Effector CD4-positive, alpha-beta T cell (primary cell): Measurements from ENCODE around the gene COL9A3.
"Not testable (repeated sequence)": the region's sequence is repeated elsewhere in the genome, so short reads cannot be mapped to it uniquely, and the experiment has no call there.

Experiments used
- DNase-seq: peaks from one replicate; pipeline ENCODE4 v3.0.0-alpha.2; 2020

The COL9A3 gene

DNA sequence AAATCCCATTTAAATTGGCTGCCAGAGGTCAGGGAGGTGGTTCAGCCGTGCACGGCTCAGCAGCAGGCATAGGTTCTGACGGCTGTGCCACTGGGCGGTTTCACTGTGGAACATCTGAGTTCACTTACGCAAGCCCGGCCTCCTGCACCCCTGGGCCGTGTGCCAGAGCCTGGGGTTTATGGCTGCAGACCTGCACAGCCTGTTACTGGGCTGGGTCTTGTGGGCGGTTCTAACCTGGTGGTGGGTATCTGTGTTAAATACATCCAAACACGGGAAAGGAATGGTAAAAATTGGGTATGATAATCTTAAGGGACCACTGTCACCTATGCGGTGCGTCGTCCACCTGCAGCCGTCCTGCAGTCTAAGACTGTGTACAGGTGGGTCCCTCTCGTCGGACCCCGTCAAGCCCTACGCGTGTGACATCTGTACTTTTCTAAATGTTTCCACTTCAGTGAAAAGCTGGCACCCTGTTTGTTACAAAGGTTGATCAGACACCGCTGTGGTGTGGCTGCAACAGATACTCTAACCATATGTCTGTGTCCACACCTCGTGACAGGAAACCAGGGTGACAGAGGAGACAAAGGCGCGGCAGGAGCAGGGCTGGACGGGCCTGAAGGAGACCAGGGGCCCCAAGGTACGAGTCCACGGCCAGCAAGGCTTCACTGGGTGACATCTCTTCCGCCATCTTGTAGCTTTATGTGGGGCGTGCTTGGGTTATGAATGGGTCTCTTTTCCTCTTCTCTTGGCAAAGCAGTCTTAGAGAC is 21.5 kb downstream of the COL9A3 start:
- no peak for DNase-seq

DNA sequence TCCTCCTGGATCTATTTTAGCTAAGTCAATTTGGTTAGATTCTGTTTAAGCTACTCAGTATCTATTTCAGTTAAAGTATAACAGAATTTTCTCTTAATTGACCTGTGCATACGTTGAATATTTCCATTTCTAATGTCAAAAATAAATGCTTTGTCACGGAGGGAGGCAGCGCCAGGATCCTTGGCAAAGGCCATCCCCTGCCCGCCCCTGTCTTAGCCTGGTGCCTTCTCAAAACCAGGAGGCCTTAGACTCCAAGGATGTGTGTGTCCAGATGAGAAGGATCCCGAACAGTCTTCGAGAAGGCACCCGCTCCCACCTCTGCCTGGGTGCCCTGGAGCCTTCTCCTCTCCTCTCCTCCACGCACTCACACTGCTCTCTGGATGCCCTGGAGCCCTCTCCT is 22.4 kb downstream of the COL9A3 start:
- no peak for DNase-seq

DNA sequence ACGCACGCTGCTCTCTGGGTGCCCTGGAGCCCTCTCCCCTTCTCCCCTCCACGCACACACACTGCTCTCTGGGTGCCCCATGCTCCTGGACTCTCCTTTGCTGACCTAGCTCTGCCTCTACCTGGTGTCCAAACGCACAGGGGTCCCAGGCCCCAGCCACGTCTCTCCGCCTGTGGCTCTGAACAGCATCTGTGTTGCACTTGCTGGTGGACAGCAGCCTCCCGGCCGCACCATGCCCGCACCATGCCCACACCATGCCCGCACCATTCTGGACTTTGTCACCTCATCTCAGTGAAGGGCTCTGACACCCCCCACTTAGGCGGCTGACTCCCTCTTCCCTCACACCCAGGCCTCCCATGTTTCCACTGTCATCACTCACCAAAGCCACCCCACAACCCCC is 23.0 kb downstream of the COL9A3 start:
- no peak for DNase-seq

DNA sequence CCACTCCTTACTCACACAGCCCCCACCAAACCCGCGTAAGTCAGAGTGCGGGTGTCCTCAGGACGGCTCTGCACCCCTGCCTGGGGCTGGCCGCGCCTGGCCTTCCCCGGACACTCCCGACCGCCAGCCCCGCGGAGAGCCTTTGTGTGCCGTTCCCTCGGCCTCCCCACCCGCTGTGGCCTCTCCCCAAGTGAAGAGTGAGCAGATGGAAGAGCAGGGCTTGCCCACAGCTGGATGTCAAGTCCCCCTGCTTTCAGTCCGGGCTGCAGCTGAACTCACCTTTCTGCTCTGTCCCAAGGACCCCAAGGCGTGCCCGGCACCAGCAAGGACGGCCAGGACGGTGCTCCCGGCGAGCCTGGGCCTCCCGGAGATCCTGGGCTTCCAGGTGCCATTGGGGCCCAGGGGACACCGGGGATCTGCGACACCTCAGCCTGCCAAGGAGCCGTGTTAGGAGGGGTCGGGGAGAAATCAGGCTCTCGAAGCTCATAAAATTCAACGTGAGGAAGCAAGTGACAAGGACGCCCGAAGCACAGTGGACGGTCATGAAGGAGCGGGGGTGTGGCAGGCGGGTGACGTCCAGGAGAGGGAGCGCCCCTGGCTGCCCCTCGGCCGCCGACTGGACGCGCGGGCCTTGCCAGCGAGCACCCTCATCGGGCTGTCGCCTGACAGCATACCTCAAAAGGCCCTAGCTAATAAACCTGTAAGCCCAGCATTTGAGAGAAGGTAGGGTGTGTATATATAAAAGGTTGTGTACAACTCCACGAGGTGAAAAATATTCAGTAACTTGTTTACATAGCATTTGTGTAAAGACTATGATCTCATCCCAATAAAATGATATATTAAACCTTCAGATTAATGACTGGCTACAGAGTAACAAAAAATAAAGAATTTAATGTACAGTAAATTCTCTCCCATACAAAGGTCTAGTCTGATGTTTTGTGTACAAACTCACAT is 23.7 kb downstream of the COL9A3 start:
- no peak for DNase-seq

DNA sequence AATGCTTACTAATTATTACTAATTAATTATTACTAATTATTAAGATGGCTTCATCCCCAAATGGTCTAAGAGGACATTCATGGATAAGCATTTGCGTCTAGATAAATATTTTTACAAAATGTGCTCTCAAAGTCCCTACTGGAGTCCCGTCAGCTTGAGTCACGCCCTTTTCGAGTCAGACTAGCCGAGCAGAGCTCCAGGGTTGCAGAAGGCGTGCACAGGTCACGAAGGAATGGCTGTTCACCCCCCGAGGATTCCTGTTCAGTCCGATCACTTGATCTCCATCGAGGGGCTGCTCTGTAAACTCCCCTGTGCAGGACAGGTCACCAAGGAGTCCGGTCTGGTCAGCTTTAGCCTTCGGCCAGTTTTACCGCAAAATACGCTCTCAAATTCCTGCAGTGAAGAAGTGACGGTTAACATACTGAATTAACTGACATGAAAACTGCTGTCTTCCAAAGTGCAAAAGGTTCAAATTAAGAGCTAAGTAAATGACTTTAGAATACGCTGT is 24.9 kb downstream of the COL9A3 start:
- DNase-seq = no peak

DNA sequence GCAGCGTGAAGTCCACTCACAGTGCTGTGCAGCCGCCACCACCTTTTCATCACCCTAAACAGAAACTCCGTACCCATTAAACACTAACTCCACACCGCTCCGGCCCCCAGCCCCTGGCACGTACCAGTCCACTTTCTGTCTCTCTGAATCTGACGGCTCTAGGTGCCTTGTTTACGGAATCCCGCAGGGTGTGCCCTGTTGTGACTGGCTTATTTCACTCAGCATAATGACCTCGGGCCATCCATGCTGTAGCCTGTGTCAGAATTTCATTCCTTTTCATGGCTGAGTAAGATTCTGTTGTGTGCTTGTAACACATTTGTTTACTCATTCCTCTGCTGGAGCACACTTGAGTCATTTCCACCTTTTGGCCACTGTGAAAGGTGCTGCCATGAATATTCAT is 26.8 kb downstream of the COL9A3 start:
- no peak for DNase-seq

DNA sequence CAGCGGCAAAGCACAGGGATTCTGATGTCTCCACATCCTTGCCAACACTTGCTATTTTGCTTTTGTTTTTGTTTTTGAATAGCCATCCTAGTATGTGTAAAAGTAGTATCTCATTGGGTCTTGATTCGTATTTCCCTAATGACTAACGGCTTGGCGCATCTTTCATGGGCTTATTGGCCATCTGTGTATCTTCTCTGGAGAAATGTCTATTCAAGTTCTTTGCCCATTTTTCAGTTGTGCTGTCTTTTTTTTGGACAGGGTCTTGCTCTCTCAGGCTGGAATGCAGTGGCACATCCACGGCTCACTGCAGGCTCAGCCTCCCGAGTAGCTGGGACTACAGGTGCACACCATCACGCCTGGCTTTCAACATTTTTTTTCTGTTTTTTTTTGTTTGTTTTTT is 27.3 kb downstream of the COL9A3 start:
- no peak for DNase-seq

DNA sequence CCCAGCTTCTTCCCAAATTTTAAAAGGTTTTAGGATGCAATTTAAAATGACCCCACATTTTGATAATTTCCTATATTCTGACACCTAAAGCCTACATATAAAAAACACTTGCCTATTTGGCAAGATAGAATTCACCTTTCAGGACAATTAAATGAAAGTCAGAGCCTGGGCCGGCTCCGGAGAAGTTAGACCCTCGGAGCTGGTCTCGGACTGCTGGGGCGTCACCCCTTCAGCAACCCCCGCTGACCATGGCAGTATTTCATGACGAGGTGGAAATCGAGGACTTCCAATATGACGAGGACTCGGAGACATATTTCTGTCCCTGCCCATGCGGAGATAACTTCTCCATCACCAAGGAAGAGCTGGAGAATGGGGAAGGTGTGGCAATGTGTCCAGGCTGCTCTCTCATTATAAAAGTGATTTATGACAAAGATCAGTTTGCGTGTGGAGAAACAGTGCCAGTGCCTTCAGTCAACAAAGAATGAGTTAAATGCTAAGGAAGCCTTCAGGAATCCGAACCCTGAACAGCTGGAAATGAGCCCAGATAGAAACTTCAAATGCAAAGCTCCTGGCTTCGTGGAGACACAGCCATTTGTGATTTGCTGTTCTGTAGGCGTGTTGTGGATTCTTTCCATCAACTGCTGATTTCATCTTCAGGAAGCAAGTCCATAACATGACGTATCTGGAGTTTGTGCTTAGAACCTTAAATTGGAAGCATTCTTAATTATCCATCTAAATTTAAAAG is 28.7 kb downstream of the COL9A3 start:
- DNase-seq = no peak

DNA sequence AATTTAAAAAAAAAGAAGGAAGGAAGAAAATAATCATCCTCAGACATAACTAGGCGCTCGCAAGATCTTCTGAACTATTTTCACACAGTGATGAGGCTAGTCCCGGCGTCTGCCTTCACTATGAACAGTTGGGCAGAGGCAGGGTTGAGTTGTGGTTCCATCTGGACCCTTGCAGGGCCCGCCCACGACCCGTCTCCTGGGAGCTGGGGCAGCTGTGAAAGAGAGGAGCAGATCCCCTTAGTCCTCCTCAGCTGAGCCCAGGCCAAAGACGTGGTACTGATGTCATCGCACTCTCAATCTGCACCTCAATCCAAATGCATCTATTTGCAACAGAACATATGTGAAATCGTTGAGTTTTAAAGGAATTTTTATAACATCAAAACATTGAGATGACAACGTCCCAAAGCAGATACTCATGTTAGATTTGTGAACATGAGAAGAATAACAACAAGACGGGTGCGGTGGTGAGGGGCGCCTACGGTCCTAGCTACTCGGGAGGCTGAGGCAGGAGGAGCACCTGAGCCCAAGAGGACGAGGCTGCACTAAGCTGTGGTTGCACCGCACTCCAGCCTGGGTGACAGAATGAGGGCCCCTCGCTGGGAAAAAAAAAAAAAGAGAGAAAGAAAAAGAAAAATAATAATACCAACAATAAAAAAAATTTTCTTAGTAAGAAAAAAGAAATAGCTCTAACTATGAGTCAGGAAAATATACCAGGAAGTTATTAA is 29.5 kb downstream of the COL9A3 start:
- no peak for DNase-seq

DNA sequence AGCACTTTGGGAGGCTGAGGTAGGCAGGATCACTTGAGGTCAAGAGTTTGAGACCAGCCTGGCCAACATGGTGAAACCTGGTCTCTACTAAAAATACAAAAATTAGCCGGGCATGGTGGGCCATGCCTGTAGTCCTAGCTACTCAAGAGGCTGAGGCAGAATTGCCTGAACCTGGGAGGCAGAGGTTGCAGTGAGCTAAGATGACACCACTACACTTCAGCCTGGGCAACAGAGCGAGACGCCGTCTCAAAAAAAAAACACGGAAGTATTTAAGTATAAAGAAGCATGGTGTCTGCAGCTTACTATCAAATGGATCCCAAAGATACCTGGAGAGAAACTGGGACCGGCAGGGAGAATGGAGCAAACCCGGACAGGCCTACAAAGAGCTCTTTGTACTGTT is 32.1 kb downstream of the COL9A3 start:
- DNase-seq = not testable (repeated sequence)

DNA sequence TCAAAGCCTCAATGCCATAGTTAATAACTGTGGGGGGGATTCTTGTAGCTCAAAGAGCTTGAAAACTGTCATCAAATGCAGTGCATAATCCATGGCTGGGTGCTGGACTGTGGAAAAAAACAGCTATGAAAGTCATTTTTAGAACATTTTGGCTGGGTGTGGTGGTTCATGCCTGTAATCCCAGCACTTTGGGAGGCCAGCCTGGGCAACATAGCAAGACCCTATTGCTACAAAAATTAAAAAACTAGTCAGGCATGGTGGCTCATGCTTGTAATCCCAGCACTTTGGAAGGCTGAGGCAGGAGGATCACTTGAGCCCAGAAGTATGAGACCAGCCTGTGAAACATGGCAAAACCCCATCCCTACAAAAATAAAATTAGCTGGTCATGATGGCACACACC is 32.6 kb downstream of the COL9A3 start:
- DNase-seq = no peak

DNA sequence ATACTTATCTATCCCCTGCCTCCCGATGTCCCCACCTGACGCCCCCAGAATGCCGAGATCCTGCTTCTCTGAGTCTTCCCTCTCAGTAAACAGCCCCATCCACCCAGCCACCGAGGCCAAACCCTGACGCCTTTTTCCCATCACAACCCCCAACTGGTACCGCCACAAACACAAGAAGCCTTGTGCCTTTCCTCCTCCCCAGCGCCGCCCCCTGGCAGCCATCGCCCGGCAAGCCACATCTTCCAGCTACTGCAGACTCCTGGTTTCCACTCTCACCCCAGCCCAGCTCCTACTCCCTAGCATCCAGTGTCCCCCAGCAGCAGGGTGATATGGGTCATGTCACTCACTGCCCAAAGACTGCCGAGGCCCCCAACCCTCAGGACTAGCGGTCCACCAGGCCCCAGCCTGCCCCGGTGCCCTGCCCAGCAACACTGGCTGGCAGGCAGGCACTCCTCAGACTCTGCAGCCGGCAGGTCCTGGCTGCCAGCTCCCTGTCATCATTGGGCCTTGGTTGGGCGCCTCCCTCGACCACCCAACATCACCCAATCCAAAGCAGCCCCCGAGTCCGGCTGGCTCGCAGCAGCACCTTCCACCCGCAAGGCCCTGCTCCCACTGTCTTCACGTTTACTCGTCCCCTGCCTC is 33.6 kb downstream of the COL9A3 start:
- no peak for DNase-seq

DNA sequence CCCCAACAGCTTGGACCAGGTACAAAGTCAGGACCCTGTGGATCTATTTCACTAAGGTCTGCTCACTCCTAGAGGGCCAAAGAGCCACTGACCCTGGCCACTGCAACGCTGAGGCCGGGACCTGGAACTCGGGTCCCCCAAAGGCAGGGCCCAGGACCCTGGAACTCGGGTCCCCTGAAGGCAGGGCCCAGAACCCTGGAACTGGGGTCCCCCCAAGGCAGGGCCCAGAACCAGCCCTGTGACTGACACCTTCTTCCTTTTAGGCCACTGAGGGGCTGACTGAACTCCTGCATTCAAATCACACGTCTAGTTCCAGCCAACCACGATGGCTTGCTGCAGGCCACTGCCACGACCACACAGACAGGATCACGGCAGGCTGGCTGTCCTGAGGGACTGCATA is 35.3 kb downstream of the COL9A3 start:
- no peak for DNase-seq

DNA sequence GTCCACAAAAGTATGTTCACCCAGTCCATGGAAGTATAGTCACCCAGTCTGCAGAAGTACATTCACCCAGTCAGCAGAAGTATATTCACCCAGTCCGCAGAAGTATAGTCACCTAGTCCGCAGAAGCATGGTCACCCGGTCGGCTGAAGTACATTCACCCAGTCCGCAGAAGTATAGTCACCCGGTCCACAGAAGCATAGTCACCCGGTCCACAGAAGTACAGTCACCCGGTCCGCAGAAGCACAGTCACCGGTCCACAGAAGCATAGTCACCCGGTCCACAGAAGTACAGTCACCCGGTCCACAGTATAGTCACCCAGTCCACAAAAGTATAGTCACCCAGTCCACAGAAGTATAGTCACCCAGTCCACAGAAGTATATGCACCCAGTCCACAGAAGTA is 36.0 kb downstream of the COL9A3 start:
- no peak for DNase-seq

DNA sequence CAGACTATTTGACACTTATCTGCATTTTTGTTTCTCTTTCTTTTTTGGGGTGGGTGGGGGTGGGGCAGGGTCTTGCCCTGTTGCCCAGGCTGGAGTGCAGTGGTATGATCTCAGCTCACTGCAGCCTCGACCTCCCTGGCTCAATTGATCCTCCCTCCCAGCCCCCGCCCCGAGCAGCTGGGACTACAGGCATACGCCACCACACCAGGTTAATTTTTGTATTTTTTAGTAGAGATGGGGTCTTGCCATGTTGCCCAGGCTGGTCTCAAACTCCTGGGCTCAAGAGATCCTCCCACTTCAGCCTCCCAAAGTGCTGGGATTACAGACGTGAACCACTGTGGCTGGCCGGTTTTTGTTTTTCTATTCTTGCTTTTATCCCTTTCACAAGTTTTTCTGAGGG is 36.5 kb downstream of the COL9A3 start:
- not testable (repeated sequence) for DNase-seq

DNA sequence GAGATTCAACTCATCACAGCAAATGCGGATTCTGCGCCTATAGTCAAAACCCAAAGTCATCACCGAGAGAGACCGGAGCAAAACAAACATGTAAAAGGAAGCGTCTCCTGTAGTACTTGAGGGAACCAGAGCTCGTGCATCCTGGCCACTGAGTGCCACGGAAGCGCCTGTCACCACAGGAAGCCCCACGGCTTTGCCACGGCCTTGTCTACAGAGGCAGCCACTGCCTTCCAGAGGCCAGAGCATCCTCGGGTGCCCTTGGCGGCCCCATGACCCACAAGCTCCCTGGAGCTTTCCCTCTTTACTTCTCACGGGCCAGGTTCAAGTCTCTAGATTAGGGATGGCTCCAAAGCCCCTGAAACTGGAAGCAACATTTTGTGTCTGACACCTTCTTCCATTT is 37.3 kb downstream of the COL9A3 start:
- DNase-seq = no peak

DNA sequence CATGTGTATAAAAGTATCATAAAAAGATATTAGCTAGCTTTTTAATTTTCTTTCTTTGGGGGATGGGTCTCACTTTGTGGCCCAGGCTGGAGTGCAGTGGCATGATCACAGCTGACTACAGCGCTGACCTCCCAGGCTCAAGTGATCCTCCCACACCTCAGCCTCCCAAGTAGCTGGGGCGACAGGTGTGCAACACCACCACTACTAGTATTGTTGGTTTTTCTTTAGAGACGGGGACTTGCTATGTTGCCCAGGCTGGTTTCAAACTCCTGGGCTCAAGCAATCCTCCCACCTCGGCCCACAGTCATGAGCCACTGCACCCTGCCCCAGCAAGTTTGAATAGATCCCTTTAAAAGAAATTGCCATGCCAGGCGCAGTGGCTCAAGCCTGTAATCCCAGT is 38.3 kb downstream of the COL9A3 start:
- no peak for DNase-seq

DNA sequence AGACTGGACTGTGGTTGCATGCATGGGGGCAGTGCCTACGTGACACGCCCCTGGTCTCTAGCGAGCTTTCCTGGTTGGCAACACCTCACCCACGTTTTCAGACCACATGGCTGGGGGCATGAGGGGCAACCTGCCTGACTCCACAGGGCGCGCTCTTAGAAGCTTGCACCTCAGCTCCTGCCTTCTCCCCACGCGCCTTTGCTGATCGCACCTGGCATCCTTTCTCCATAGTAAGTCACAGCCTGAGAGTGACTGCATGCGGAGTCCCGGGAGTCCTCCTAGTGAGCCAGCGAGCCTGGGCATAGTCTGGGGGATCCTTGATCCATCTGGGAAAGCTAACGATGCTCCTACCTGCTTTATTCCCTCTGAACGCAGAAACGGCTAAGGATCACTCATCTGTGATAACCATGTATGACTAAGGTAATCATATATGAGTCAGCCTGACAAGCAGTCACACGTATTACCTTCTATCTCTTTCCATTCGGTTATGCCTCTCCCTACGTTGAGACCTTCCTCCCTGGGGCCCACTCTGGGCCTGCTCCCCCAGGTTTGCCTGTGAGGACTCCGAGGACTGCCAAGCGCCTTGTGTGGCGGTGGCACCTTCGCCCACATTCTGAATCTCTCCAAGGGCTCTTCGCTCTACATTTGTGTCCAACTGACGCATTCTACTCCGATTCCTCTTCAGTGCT is 40.2 kb downstream of the COL9A3 start:
- DNase-seq = no peak

DNA sequence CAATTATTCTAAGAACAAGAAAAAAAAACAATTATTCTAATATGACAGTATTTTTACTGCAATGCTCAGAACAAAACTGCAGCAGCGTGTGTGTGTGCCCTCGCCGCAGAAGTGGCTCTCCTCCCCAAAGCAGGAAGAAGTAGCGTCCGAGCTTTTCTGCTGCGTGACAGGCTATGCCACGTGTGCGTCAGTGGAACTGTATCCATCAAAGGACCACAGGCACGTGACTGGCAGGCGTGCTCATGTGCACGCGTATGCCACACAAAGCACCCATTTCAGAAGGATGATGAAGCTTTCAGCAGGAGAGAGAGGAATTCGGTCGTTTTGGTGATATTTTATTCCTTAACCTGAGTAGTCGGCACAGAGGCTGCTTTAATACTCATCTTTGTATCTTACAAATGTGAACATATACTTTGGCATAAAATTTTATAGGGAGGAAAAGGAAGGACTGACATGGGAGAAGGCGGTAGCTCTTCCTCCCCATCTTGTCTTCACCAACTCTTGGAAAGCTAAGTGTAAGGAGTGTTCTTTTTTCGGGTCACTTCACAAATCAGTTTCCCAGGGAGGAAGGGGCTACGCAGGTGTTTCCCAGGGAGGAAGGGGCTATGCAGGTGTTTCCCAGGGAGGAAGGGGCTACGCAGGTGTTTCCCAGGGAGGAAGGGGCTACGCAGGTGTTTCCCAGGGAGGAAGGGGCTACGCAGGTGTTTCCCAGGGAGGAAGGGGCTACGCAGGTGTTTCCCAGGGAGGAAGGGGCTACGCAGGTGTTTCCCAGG is 41.4 kb downstream of the COL9A3 start:
- no peak for DNase-seq

DNA sequence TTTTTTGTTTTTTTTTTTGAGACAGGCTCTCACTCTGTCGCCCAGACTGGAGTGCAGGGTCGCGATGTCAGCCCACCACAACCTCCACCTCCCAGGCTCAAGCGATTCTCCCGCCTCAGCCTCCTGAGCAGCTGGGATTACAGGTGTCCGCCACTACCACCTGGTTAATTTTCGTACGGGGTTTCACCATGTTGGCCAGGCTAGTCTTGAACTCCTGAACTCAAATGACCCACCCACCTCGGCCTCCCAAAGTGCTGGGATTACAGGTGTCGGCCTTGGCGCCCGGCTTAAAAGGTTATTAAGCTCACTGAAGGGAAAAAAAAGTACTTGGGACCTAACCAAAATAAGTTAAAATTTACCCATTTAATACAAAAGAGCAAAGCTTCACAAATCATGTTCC is 42.9 kb downstream of the COL9A3 start:
- no peak for DNase-seq
